ENCODE data around the gene ITGBL1.

Gene ITGBL1

GRCh38 chr13:101739382-101740178 lies 287.1 kb downstream of the ITGBL1 start:
- no peak for DNase-seq (ENCODE audit: low read depth, low spot score)

- no peak for DNase-seq (ENCODE audit: low read depth, low spot score)
These were observed 294.0 kb downstream of the ITGBL1 start for GRCh38 chr13:101746513-101746912.

- no peak for DNase-seq (ENCODE audit: low read depth, low spot score)
These were observed 294.6 kb downstream of the ITGBL1 start for GRCh38 chr13:101747039-101747438.

- no peak for DNase-seq (ENCODE audit: low read depth, low spot score)
These were observed 297.1 kb downstream of the ITGBL1 start for GRCh38 chr13:101749584-101749983.

- DNase-seq (ENCODE audit: low read depth, low spot score): no peak
These were observed 299.0 kb downstream of the ITGBL1 start for GRCh38 chr13:101751488-101751887.

- no peak for DNase-seq (ENCODE audit: low read depth, low spot score)
These were observed 300.0 kb downstream of the ITGBL1 start for GRCh38 chr13:101752432-101752831.

- DNase-seq (ENCODE audit: low read depth, low spot score): no peak
These were observed 302.9 kb downstream of the ITGBL1 start for GRCh38 chr13:101755228-101755887.

GRCh38 chr13:101757446-101758039 lies 305.1 kb downstream of the ITGBL1 start:
- no peak for DNase-seq (ENCODE audit: low read depth, low spot score)

GRCh38 chr13:101763191-101763590 lies 310.7 kb downstream of the ITGBL1 start:
- no peak for DNase-seq (ENCODE audit: low read depth, low spot score)
